T-helper 2 cell treated with Interferon-gamma antibody and Interleukin-4, amounts not matched to agents 100 ng/mL and 5 ng/mL, for 36 hours (primary cell): ENCODE results near the gene ADAMTS17. TPM values are rescaled to one million over a fixed set of nuclear protein-coding genes. Genes with fewer than 3 reads are reported as not detected.

Source experiments
- intact Hi-C: fragments of 100-400 bp; cut with micrococcal nuclease; formaldehyde crosslinking; loops from one replicate; pipeline ENCODE4 v1.15.1; 2023
- total RNA-seq: library from RNA; stranded (reverse); gene quantifications from 2 replicates; pipeline ENCODE4 v1.2.3, GENCODE V29; 2022

Gene ADAMTS17
- total RNA-seq, 1 donor from 2014 or later: 1.7 TPM

DNA sequence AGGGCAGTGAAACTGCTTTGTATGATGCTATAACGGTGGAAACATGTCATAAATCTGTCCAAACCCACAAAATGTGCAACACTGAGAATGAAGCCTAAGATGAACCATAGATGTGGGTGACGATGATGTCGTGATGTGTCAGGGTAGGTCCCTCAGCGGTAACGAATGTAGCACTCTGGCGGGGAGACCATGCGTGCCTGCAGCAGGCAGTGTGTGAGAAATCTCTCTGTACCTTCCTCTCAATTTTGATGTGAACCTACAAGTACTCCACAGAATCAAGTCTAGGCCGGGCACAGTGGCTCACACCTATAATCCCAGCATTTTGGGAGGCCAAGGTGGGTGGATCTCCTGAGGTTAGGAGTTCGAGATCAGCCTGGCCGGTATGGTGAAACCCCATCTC, 340.4 kb downstream of the ADAMTS17 start:
- intact Hi-C loops: no loop called here

- intact Hi-C loops: no loop called here
Observed at GRCh38 chr15:99999282-100000070, 342.3 kb downstream of the ADAMTS17 start.

DNA sequence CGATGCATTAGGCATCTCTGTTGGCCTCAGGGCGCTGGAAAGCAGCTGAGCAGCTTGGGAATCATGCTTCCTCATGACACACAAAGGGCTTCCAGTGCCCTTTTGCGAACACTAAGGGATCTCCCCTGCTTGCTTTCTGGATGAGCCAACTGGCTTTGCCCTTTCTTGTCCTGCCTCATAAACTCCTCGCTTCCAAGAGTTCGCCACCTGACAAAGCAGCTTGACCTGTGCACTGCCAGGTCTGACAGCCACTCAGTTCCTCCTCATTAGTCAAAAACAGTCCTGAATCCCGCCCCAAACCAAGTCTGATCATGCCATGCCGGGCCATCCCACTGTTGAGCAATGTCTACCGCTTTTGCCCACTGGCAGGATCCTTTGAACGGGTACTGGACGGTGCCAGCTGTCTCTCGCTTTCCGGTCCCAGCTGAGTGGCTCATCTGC, 343.1 kb downstream of the ADAMTS17 start:
- intact Hi-C loops: no loop called here

GRCh38 chr15:99997112-99997651, 344.6 kb downstream of the ADAMTS17 start:
- intact Hi-C loops: no loop called here

DNA sequence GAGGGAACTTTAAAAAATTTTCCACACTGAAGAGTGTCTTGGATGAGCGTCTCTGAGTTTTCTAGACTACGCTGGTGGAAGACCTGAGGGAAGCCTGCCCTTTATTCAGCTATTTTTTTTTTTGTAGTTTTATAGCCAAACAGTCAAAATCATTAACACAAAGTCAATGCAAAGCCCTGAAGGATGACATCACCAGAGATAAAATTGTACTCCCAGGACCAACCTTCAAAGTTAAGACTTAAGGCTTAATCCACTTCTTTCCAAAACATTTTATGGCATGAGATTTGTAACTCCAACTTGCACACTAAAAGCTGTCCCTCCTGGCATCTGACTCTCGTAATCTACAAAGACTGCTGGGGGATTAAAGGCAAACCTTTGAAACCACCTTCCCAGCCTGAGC, 345.1 kb downstream of the ADAMTS17 start:
- intact Hi-C loops: no loop called here

DNA sequence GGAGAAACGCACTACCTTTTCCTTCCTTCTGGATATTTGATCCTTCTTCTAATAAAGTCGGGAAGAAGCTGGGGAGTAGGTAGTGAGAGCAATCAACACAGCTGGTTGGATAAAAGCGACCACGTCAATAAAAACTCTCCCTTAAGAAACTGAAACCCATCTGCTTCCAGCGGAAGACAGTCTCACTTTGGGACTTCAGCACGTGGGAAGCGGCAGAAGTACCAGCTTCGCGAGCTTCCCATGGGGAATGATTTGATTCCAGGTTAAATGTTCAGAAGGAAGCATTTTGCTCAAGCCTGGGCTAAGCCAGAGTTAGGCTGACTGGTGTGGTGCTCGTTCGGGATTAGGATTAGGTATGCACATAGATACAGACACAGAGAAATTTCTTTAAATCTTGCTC, 346.2 kb downstream of the ADAMTS17 start:
- intact Hi-C loops: no loop called here

GRCh38 chr15:99994849-99995248, 346.9 kb downstream of the ADAMTS17 start:
- intact Hi-C loops: no loop called here

DNA sequence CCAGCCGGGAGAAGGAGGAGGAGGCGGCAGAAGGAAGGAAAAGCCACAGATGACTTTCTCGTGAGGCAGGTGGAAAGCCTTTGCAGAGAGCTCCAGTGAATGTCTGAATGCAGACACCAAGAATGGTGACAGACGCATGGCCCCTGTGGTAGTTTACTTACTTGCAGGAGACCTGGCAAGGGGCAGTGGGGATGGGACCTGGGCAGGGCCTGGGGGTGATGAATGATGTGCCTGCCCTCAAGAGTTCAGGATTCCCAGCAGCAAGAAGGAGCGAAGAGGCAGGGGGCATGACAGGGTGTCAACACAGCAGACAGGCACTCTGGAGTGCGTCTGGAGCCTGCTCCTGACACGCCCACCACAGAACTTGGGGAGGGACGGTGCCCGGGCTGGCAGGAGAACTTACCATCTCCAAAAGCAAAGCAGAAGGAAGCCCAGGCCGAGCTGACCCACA, 348.1 kb downstream of the ADAMTS17 start:
- intact Hi-C loops: no loop called here

DNA sequence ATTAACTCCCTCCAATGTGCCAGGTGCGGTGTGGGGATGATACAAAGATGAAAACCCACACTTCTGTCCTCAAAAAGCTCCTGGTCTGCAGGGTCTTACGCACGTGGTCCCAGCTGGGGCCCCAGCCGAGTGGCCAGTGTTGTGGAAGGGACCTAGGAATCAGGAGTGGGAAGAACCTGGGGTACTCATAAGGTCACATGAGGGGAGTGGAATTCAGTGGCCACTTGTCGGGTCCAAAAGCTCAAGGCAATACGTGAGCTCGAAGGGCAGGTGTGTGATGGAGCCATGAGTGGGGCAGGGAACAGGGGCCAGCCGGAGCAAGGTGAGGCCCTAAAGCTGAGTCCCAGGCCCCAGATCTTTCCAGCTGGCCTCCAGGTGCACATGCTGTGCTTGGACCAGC, 348.5 kb downstream of the ADAMTS17 start:
- intact Hi-C loops: no loop called here

GRCh38 chr15:99992611-99993231, 349.1 kb downstream of the ADAMTS17 start:
- intact Hi-C loops: no loop called here

- intact Hi-C loops: no loop called here
Observed at GRCh38 chr15:99989095-99989494, 352.7 kb downstream of the ADAMTS17 start.

DNA sequence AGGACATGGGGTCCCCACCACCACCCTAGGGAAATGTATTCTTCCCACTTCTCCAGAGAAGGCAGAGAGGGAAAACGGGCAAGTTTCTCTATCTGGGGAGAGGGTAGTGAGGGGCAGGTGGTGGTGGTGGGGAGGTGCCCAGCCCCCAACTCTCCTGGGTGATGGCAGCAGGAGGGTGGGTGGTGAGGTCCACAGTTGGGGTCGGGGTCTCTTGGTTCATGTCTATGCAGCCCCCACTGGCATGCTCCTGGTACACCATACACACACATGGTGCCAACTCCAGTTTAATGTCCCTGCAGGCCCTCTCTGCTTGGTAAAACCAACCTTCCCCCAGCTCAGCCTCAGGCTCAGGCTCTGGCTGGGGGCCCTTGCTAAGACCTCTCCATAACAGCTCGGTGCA, 354.1 kb downstream of the ADAMTS17 start:
- intact Hi-C loops: no loop called here

DNA sequence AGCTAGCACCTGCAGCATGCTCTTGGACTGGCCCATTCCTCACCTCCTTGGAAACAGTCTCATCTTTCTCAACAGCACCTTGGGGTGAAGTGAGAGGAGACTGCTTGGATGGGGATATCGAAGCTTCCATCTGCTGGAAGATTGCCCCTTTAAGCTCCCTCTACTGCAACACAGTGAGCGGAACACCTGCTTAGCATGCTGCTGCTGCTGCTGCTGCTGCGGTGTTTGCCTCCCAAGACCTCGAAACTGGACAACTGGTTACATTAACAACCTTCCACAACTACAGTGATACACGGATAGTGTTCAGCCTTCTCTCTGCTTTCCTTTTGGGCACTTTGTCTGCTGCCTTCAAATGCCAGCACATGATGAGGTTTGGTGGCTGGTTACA, 354.7 kb downstream of the ADAMTS17 start:
- intact Hi-C loops: no loop called here

GRCh38 chr15:99986297-99987118, 355.3 kb downstream of the ADAMTS17 start:
- intact Hi-C loops: no loop called here

GRCh38 chr15:99985878-99986277, 355.9 kb downstream of the ADAMTS17 start:
- intact Hi-C loops: no loop called here

DNA sequence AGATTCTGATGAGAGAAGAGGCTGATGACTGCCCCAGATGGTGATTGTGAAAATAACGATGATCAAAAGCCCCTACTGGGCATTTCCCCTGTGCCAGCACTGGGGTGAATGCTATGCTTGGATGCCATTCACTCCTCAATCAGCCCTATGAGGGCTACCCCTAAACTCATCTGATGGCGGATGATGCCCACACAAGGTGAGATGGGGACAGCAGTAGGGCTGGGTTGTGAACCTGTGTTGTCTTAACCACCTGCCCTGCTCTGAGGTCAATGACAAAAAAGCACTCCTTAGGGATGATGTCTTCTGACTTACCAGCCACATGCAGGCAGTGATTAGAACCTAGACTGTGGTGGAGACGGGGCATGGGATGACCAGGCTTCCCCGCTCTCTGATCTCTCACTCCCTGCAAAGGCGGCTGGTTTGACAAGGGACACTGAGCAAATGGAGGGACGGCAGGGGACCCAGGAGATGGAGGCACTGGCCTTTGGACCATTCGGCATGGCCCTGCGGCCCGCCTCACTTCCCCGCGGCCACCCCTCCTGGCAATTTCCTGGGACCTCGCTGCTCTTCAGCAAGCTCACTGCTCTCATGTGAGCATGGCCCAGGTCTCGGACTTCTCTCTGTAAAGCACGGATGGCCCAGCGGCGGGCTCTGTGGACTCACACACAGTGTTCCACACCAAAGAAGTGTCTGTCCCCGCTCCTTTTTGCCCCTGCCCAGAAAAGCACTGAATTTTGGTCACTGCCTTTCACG, 357.1 kb downstream of the ADAMTS17 start:
- intact Hi-C loops: no loop called here

DNA sequence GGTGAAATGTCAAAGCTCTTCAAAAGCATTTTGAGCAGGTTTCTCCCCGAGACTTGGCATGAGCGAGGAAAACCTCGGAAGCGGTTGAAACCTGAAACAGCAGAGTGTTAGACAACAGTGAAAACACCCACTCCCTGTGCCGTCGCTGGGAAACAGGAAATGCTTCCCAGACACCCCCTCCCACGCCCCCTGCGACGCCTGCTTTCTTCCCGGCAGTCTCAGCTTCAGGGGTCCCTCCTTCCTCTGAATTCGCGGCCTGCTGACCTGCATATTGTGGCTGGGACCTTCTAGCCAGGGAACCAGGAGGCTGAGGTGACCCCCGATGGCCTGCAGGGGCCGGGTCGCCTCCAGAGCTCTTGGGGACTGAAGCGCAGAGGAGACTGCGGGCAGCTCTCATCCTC, 357.9 kb downstream of the ADAMTS17 start:
- intact Hi-C loops: no loop called here

- intact Hi-C loops: no loop called here
Observed at GRCh38 chr15:99983171-99983885, 358.4 kb downstream of the ADAMTS17 start.

DNA sequence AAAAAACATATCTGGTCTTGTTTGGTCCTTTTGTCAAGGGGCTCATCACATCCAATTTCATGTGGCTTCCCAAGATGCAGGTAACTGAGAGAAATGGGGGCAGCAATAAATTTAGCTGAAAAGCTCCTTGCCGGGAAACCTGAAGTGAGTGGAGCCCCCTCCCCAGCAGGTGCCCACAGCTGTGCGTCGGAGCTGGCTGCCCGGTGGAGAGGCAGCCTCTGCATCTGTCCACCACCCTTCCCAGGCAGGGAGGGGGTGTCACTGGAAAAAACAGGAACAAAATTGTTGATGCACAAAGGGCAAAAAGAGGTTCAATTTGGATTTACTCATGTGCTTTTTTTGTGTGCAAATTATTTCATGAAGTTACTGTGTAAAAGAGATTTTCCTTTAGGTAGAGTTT, 359.1 kb downstream of the ADAMTS17 start:
- intact Hi-C loops: no loop called here
